CD4-positive, alpha-beta T cell treated with Interleukin-4 for 4 hours (primary cell): ENCODE data around the gene THSD8.
"Not testable (repeated sequence)": the region's sequence is repeated elsewhere in the genome, so short reads cannot be mapped to it uniquely, and the experiment has no call there.

ENCODE experiments used
- DNase-seq: peaks from one replicate; pipeline ENCODE4 v3.0.0-alpha.2; 2020

Gene THSD8

DNA sequence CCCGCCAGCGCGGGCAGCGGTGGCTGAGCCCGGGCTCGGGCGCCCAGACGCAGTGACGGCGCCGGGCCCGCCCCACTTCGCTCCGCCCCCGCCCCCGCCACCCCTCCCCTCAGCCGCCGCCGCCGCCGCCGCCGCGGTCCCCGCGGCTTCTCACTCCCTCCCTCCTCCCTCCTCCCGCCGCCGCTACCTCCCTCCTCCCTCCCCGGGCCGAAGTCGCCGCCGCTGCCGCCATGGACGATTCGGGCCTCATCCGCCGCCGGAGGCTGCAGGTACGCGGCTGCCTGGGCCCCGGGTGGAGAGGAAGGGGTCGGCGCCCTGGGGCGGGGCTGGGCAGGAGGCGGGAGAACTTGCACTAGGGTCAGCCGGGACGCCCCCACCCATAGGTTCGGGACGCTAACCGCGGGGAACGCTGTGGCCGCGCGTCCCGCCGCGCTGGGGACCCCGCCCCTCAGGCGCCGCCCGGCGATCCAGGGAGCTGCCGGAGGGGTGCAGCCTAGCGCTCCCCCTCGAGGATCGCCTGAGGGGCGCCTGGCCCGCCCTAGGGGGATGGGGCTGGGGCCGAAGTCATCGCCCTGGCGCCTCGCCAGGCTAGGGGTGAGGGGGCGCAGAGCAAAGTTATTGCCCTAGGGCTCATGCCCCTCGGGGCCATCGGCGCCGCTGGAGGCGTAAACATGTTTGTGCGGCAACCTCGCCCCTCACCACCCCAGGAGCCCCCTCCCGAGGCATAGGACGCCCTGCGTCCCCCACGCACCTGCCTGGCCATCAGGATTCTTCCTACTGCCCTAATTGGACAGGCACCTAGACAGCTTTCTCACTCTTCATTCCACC, 32.1 kb downstream of the THSD8 start:
- peak; percentile 18 for DNase-seq

DNA sequence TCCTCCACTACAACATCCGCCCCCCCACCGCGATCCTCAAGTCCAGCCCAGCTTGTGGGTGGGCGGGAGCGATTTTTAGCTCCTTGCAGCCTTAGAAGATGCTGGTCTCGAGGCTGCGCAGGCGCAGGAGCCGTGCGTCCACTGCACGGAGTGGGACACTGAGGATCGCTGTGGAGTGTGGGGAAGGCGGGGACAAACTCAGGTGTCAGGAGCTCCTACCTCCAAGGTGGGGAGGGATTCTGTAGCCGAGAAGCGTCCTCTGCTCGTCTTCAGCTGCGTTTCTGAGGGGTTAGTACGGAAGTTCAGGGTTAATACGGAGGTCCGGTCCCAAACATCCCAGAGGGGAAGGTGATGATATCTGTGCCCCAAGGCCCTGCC, 32.7 kb downstream of the THSD8 start, which contains the start of gene RTBDN:
Gene RTBDN, minus strand, starts transcription at position 14 of the 378 bp plus-strand sequence. CDS start 4,600 bp downstream, outside the sequence.
- DNase-seq: no peak

DNA sequence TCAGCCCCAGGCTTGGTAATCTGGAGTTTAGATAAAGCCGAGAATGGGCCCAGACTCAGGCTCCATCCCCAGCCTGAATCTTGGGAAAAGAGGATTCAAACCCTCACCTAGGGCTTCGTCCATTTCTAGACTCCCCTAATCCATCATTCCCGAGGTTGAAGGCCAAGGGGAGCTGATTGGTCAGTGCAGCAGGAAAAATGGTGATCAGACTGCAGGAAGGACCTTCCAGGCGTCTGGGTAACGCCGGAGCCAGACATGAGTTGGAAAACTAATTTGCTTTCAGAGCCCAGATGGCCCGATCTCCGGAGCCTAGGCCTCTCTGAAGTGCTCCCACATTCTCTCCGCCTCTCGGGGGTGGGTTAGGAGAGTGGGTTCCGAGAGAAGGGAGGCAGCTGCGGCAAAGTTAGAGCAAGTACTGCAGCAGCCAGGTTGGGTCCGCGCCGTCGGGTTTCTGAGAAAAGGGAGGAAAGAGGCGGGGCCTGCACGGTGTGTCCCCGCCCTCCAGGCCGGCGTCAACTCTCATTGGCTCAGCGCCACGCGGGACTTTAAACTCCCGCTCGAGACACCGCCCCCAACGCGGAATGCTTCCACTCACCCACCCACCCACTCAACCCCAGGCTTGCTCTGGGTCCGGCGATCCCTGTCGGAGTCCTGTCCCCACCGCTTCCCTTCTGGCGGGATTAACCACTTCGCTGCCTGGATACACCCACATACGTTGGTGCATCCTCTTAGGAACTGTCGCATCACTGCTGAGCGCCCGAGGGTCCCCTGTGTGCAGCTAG, 33.3 kb downstream of the THSD8 start:
- no peak for DNase-seq

DNA sequence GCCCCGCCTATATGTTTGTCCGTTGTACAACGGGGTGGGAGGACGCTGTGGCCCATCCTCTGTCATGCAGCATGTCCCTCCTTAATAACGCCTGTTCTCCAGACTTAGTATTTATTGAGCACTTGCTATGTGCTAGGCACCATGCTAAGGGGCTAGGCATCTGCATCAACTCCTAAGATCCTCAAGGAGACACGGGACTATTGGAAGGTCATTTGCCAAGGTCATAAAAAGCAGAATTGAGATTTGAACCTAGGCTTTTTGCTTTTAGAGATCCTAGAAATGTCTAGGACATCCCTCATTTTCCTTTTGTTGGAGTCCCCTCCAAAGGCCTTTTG, 34.6 kb downstream of the THSD8 start:
- DNase-seq: no peak

DNA sequence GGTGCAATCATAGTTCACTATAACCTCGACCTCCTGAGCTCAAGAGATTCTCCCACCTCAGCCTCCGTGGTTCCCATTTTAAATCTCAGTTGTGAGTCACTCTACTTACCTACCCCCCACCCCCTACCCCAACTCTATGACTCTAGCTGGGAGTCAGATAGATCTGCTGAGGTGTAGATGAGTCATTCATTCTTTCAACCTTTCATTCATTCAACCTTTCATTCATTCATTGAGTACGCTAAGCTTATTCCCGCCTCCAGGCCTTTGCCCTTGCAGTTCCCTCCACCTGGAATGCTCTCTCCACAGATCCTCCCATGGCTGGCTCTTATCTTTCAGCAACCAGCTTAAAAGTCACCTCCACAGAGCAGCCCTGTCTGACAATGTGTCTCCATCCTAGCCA, 35.4 kb downstream of the THSD8 start:
- no peak for DNase-seq

DNA sequence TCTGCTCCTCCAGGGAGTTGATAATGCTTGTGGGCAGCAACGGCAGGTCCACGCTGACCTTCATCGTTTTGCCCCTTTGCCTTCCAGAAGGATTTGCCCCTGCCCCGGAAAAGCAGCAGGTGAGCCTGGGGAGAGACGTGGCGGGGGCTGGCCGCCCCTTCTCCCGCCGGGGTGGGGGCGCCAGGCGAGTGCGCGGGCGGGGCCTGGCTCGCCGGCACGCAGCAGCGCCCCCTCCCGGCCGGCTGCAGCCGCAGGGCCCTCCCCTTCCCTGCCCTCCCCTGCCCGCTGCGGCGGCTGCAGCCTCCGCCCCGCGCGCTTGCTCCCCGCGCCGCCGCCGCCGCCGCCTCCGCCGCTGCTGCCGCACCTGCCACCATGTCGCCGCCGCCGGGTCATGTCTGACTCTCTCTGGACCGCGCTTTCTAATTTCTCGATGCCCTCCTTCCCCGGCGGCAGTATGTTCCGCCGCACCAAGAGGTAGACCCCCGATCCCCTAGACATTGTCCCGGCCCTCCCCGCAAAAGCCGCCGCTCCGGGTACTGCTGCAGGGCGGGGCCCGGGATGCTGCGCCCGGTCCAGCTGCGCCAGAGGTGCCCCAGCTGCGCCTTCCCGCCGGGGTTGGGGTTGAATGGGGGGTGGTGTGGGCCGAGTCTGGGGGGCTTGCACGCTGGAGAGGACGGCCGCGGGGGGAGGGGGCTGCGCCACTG, 36.5 kb downstream of the THSD8 start, which contains the start of gene MAST1:
Gene MAST1, plus strand, starts transcription at position 334 of the 704 bp plus-strand sequence. Its CDS starts 58 bp downstream, at position 392.
- no peak for DNase-seq

DNA sequence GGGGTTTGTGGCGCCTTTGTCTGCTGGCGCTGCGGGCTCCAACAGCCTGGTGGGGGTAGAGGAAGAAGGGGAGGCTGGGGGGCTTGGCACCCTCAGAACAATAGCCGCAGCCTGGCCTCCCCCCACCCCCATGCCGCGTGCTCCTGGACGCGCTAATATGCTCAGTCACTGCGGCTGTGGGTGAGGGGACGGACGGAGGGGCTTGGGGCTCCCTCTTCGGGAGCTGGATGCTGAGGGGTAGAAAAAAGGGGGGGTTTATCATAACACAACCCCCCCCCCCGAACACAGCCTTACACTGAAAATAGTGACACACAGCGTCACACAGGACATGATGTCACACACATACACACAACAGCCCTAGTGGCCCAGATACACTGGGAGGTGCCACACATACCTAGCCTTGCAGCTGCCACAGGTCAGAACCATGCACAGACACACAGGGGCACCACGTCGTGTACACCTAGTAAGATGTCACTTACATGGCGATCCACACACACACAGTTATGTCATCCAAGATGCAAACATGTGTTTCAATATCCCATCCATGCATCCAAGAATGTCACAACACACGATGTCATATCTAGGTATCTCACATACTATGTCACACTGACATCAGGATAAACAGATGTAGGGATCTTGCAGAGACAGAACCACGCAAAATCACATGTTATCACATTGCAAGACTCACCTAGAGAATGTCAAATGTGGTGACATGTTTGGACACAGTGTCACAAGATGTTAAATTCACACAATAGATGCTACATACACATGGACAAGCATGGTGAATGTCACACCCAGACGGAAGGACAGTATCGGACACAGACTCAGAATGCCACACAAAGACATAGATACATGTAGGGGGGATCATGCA, 37.3 kb downstream of the THSD8 start:
- DNase-seq: no peak

DNA sequence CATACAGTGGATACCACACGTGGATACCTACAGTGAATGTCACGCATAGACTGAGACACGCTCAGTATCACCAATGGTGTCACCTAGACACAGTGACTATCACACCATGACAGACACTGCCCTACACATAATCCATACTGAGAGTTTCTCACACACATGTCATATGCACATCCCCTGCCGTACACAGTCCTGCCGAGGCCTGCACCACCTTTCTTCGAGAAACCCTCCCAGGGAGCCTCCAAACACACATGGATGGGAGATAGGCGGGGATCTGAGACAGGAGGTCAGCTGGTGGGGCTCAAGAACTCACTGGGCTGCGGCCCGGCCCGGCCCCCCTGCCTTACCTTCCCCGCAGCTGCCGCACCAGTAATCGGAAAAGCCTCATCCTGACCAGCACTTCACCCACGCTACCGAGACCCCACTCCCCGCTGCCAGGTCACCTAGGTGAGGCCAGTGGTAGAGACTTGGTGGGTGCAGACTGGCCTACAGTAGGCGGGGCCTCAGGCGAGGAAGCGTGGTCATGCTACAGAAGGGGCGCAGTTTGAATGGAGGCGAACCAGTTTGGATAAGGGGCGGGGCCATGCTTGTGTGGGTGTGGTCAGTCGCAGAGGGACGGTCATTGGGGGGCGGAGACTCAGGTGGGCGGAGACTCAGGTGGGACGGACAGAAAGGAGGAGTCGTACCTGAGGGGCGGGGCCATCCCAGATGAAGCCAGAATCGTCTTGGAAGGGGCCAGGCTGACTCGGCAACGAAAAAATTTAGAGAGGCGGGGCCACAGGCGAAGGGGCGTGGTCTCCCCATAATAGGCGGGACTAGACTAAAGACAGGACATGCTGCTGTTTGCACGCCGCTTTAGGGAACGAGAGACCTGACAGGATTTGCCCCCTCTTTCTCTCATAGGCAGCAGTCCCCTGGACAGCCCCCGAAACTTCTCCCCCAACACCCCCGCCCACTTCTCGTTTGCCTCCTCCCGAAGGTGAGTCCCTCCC, 38.5 kb downstream of the THSD8 start:
- no peak for DNase-seq

DNA sequence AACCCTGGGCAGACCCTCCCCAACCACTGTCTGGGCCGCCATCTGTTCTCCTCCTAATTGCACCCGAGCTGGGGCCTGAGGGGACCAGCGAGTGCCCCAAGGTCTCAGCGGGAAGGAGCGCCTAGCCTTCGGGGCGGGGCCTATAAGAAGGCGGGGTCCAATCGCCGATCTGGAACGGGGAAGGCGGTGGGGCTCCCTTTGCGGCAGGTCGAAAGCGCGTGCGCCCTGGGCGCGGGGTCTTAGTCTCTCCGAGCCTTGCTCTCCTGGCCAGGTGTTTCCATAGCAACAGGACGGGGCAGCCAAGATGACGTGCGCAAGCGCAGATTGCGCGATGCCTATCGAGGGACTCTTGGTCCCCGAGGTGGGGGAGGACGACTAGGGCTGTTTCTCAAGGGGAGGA, 39.2 kb downstream of the THSD8 start:
- no peak for DNase-seq

DNA sequence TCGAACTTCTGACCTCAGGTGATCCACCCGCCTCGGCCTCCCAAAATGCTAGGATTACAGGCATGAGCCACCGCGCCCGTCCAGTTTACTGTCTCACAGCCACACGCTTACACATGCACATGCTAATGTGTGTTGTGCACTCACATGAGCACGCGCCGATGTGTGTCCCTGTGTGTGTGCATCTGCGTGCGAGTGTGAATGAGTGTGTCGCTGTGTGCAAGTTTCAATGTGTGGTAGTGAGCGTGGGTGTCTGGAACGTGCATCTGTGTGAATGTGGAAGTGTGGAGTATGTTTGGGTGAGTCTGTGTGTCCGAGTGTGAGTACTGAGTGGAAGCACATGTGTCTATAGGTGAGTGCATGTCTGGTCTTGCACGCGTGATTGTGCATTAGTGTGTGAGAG, 40.6 kb downstream of the THSD8 start:
- no peak for DNase-seq

DNA sequence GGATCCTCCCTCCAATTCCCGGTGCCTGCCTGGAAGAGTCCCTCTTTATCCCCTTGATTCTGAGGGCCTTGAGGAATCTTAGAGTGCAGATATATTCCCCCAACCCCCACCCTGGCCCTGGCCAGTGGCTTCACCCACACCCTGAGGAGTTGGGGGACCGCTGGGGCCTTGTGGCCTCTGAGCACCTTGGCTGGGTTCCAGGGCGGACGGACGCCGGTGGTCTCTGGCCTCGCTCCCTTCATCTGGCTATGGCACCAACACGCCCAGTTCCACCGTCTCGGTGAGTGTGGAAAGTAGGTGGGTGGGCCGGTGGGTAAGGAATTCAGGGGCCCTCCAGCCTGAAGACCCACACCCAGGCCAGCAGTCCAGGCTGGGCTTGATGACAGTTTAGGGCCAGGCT, 41.5 kb downstream of the THSD8 start:
- DNase-seq: no peak

DNA sequence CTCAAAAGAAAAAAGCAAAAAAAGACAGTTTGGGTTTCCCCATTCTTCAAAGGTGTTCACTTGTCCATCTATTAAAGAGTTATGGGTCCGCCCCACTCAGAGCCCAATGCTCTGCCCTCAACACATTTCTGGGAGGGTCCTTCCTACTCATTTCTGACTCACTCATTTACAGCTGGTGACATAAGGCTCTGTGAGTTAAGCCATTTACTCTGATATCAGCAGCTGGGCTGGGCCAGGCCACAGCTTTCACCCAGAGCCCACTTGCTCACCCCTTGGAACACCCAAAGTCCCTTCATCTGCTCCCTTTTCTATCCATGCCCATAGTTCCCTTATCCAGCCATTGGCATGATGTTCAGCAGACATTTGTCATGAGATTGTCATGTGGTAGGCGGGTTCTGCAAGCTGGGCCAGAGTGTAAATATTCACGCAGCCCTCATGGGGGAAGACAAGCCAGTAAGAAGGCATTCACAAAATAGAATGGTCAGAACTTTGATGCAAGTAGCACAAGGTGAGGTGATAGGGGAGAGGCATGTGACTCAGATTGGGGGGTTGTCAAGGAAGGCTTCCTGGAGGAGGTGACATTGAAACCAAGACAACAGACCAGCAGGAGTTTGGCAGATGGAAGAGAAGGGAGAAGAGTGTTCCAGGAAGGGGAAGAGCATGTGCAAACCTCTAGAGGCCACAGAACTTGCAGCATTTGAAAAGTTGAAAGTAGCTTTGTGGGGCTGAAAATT, 42.3 kb downstream of the THSD8 start:
- DNase-seq: no peak

DNA sequence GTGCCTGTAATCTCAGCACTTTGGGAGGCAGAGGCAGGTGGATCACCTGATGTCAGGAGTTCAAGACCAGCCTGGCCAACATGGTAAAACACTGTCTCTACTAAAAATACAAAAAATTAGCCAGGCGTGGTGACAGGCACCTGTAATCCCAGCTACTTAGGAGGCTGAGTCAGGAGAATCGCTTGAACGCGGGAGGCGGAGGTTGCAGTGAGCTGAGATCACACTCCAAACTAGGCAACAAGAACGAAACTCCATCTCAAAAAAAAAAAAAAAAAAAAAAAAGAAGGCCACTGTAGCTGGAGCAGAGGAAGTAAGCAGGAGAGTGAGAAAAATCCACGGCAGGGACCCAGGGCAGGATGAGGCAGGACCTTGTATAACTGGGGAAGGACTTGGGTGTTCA, 44.7 kb downstream of the THSD8 start:
- not testable (repeated sequence) for DNase-seq

DNA sequence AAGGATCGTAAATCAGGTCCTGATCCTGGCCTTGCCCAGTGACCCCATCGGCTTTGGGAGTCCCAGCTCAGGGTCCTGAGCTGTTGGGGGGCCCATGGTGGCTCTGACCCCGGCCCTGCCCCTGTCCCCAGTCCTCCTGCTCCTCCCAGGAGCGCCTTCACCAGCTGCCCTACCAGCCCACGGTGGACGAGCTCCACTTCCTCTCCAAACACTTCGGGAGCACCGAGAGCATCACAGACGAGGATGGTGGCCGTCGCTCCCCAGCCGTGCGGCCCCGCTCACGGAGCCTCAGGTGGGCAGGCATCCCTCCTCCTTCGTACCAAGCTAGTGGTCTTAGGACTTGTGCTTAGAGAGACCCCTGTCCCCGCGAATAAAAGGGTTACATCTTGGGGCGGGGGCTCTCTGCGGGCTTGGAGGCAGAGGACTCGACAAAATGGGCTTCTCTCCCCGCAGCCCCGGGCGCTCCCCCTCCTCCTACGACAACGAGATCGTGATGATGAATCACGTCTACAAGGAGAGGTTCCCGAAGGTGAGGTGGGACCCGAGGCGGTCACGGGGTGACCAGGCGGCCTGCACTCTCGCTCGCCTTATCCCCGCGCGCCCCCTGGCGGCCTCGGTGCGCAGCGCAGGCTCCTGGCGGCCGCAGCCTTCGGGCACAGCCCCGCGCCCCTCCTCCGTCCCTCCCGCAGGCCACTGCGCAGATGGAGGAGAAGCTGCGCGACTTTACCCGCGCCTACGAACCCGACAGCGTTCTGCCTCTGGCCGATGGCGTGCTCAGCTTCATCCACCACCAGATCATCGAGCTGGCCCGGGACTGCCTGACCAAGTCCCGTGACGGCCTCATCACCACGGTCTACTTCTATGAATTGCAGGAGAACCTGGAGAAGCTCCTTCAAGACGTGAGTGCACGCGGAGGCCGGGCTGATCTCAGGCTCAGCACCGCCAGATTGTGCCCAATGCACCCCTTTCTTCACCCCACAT, 45.6 kb downstream of the THSD8 start:
- peak; percentile 72 for DNase-seq
